SK-MEL-5 (cell line): Measurements from ENCODE around the gene MIPOL1. TPM values are rescaled to one million over a fixed set of nuclear protein-coding genes. Genes with fewer than 3 reads are reported as not detected.
A peak's percentile ranks its signal among the peaks of the same experiment; 100 is the strongest.
"Not testable (repeated sequence)": the region's sequence is repeated elsewhere in the genome, so short reads cannot be mapped to it uniquely, and the experiment has no call there.

ENCODE experiments used
- DNase-seq: peaks from one replicate; pipeline ENCODE4 v3.0.0-alpha.2; 2016; ENCODE audit warnings: low read depth, low spot score
- in situ Hi-C: cut with HindIII; loops from 2 replicates; pipeline ENCODE4 v1.10.0; 2016; ENCODE audit warnings: low sequenced_read_pairs, high pct_unique_total_duplicates, low pct_unique_long_range_greater_than_20kb
- total RNA-seq: library from RNA; depleted of rRNA; stranded (reverse); fragments of >200 nt; shearing (Covaris generic); gene quantifications from 2 replicates; pipeline ENCODE4 v1.2.3, GENCODE V29; 2014

The MIPOL1 gene
- total RNA-seq, 1 experiment from 2014 or later: 3.7 TPM

- no peak for DNase-seq
- in situ Hi-C loops: no loop called here
Observed at GRCh38 chr14:37210448-37210847, 12.7 kb downstream of the MIPOL1 start.

GRCh38 chr14:37213016-37213415, 15.3 kb downstream of the MIPOL1 start:
- in situ Hi-C loops: no loop called here

GRCh38 chr14:37215345-37215744, 17.6 kb downstream of the MIPOL1 start:
- in situ Hi-C loops: no loop called here

More at GRCh38 chr14:37213016-37213415, 15.3 kb downstream of the MIPOL1 start:
- DNase-seq: no peak

GRCh38 chr14:37221073-37221472, 23.3 kb downstream of the MIPOL1 start:
- in situ Hi-C loops: no loop called here
- no peak for DNase-seq

More at GRCh38 chr14:37215345-37215744, 17.6 kb downstream of the MIPOL1 start:
- DNase-seq: no peak

GRCh38 chr14:37223947-37224474, 26.3 kb downstream of the MIPOL1 start:
- DNase-seq: no peak
- in situ Hi-C loops: no loop called here

GRCh38 chr14:37225668-37226067, 27.9 kb downstream of the MIPOL1 start:
- in situ Hi-C loops, DNase-seq: not testable (repeated sequence)

- in situ Hi-C loops: no loop called here
- DNase-seq: peak; percentile 65
Observed at GRCh38 chr14:37230551-37231194, 32.9 kb downstream of the MIPOL1 start.

GRCh38 chr14:37232907-37233481, 35.3 kb downstream of the MIPOL1 start:
- in situ Hi-C loops: no loop called here
- peak; percentile 71 for DNase-seq

GRCh38 chr14:37234222-37234621, 36.5 kb downstream of the MIPOL1 start:
- in situ Hi-C loops: no loop called here
- no peak for DNase-seq

GRCh38 chr14:37236044-37236443, 38.3 kb downstream of the MIPOL1 start:
- in situ Hi-C loops, DNase-seq: not testable (repeated sequence)

- DNase-seq: no peak
- in situ Hi-C loops: no loop called here
Observed at GRCh38 chr14:37237094-37237493, 39.4 kb downstream of the MIPOL1 start.

GRCh38 chr14:37237735-37238200, 40.0 kb downstream of the MIPOL1 start:
- DNase-seq: no peak
- in situ Hi-C loops: no loop called here

- in situ Hi-C loops: no loop called here
- no peak for DNase-seq
Observed at GRCh38 chr14:37241198-37241597, 43.5 kb downstream of the MIPOL1 start.

- in situ Hi-C loops: no loop called here
Observed at GRCh38 chr14:37246427-37246829, 48.7 kb downstream of the MIPOL1 start.

GRCh38 chr14:37247791-37248461, 50.2 kb downstream of the MIPOL1 start:
- in situ Hi-C loops: no loop called here
- no peak for DNase-seq

More at GRCh38 chr14:37246427-37246829, 48.7 kb downstream of the MIPOL1 start:
- peak; percentile 54 for DNase-seq

- DNase-seq: no peak
- in situ Hi-C loops: no loop called here
Observed at GRCh38 chr14:37251775-37252174, 54.0 kb downstream of the MIPOL1 start.

GRCh38 chr14:37252434-37252833, 54.7 kb downstream of the MIPOL1 start:
- in situ Hi-C loops: no loop called here
- no peak for DNase-seq

- in situ Hi-C loops: no loop called here
- peak; percentile 19 for DNase-seq
Observed at GRCh38 chr14:37253905-37254304, 56.2 kb downstream of the MIPOL1 start.
